ENCODE data around the gene GNA14.
"Not testable (repeated sequence)": the region's sequence is repeated elsewhere in the genome, so short reads cannot be mapped to it uniquely, and the experiment has no call there.

GNA14 gene

GRCh38 chr9:77453825-77454647 lies 194.1 kb downstream of the GNA14 start:
- DNase-seq (ENCODE audit: low spot score) = no peak

GRCh38 chr9:77451507-77451906 lies 196.6 kb downstream of the GNA14 start:
- no peak for FAIRE-seq
- no peak for DNase-seq (ENCODE audit: low spot score)

More at GRCh38 chr9:77453825-77454647, 194.1 kb downstream of the GNA14 start:
- FAIRE-seq = no peak

GRCh38 chr9:77450085-77450475 lies 198.0 kb downstream of the GNA14 start:
- no peak for DNase-seq (ENCODE audit: low spot score)
- no peak for FAIRE-seq

GRCh38 chr9:77449240-77450084 lies 198.7 kb downstream of the GNA14 start:
- FAIRE-seq = no peak
- peak; percentile 41 for DNase-seq (ENCODE audit: low spot score)

GRCh38 chr9:77447646-77448045 lies 200.5 kb downstream of the GNA14 start:
- DNase-seq (ENCODE audit: low spot score) (no peak), FAIRE-seq (no peak)

- FAIRE-seq = no peak
- no peak for DNase-seq (ENCODE audit: low spot score)
These were observed 205.7 kb downstream of the GNA14 start for GRCh38 chr9:77442436-77442835.

GRCh38 chr9:77441124-77441523 lies 207.0 kb downstream of the GNA14 start:
- not testable (repeated sequence) for DNase-seq (ENCODE audit: low spot score); FAIRE-seq

GRCh38 chr9:77440057-77440456 lies 208.1 kb downstream of the GNA14 start:
- DNase-seq (ENCODE audit: low spot score) (no peak), FAIRE-seq (no peak)

GRCh38 chr9:77438653-77439052 lies 209.5 kb downstream of the GNA14 start:
- DNase-seq (ENCODE audit: low spot score) = no peak
- no peak for FAIRE-seq

GRCh38 chr9:77435688-77436087 lies 212.4 kb downstream of the GNA14 start:
- DNase-seq (ENCODE audit: low spot score) = no peak
- FAIRE-seq = no peak

- no peak for FAIRE-seq
These were observed 212.8 kb downstream of the GNA14 start for GRCh38 chr9:77435277-77435676.

GRCh38 chr9:77433675-77434445 lies 214.3 kb downstream of the GNA14 start:
- peak; percentile 36 for DNase-seq (ENCODE audit: low spot score)
- FAIRE-seq = no peak

More at GRCh38 chr9:77435277-77435676, 212.8 kb downstream of the GNA14 start:
- no peak for DNase-seq (ENCODE audit: low spot score)

GRCh38 chr9:77432053-77432452 lies 216.1 kb downstream of the GNA14 start:
- DNase-seq (ENCODE audit: low spot score) (no peak), FAIRE-seq (no peak)

- DNase-seq (ENCODE audit: low spot score) (no peak), FAIRE-seq (no peak)
These were observed 218.2 kb downstream of the GNA14 start for GRCh38 chr9:77429928-77430327.

GRCh38 chr9:77427256-77427927 lies 220.7 kb downstream of the GNA14 start:
- DNase-seq (ENCODE audit: low spot score) = no peak
- no peak for FAIRE-seq

GRCh38 chr9:77426712-77427111 lies 221.4 kb downstream of the GNA14 start:
- FAIRE-seq (no peak), DNase-seq (ENCODE audit: low spot score) (no peak)

GRCh38 chr9:77424993-77425392 lies 223.1 kb downstream of the GNA14 start:
- DNase-seq (ENCODE audit: low spot score) (no peak), FAIRE-seq (no peak)

- no peak for FAIRE-seq
These were observed 224.3 kb downstream of the GNA14 start for GRCh38 chr9:77423841-77424240.

GRCh38 chr9:77422969-77423368 lies 225.2 kb downstream of the GNA14 start:
- no peak for DNase-seq (ENCODE audit: low spot score)
- no peak for FAIRE-seq

More at GRCh38 chr9:77423841-77424240, 224.3 kb downstream of the GNA14 start:
- no peak for DNase-seq (ENCODE audit: low spot score)

GRCh38 chr9:77421506-77422265 lies 226.4 kb downstream of the GNA14 start:
- FAIRE-seq (no peak), DNase-seq (ENCODE audit: low spot score) (no peak)

Data from RCC 7860 (cell line).